Raji (cell line): ENCODE data around the gene PTGER2.

ENCODE experiments used
- POLR2A ChIP-seq: IDR thresholded peaks from 2 replicates; pipeline ENCODE4 v1.6.1; 2011; ENCODE audit warnings: low read depth, low read length, control low read depth; ENCODE audit not compliant: insufficient read depth

The PTGER2 gene

GRCh38 chr14:52369305-52369801, 55.2 kb downstream of the PTGER2 start:
- TF ChIP-seq POLR2A: no peak

DNA sequence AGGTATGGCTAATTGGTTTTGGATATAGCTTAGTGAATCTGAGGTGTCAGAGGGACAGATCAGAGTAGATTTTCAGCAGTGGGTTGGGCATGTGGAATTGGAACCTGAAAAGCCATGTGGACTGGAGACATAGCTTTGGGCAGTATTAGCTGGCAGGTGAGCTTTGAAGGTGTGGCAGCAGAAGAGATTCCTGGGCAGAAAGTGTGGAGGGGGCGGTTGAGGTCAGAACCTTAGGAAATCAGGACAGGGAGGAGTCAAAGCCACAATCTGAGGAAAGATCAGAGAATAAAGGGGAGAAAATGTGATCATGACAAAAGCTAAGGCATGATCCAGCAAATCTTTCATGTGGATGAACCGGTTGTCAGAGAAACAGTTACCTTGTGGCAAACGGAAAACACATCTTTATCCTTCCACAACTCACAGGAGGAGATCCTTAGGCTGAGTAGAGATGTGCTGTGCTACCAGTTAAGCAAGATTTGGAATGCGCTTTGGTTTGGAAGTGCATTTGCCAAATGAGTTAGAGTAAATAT, 56.4 kb downstream of the PTGER2 start:
- TF ChIP-seq POLR2A: no peak

DNA sequence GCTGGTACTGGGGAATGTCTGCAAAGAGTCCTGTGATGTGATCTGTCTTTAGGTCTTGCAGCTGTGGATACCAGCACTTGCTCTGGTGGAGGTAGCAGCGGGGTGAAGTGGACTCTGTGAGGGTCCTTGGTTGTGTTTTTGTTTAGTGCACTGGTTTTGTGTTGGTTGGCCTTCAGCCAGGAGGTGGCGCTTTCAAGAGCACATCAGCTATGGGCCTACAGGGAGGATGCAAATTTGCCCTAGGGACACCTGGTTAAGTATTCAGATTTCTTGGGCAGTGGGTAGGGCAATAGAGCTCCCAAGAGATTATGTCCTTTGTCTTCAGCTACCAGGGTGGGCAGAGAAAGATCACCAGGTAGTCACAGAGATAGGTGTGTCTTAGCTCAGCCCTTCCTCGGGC, 63.8 kb downstream of the PTGER2 start:
- TF ChIP-seq POLR2A: no peak
